NCI-H2107 (cell line): ENCODE results near the gene REV3L.
A peak's percentile ranks its signal among the peaks of the same experiment; 100 is the strongest.
"Not testable (repeated sequence)": the region's sequence is repeated elsewhere in the genome, so short reads cannot be mapped to it uniquely, and the experiment has no call there.

Experiments
- DNase-seq: peaks from one replicate; lab custom pipeline; 2025; lab: John Stamatoyannopoulos, UW

REV3L gene

DNA sequence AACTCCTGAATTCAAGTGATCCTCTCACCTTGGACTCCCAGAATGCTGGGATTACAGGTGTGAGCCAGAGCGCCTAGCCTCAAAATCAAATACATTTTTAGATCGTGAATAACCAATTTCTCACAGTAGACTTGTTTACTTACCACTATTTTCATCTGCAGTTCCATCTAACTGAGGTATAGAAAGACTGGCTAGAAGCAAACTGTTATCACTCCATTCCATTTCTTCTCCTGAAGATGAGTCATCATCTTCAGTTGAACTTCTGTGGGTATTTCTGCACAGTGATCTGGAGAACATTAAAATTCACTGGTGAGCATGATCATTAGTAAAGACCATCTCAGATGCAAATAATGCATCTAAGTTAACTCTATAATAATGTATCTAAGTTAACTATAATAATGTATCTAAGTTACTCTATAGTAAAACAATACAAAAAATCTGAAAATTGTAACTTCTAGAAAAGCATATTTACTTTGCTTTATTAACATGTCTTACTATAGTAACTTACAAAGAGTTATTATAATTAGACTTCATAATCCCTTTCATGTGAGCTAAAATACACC is 105.4 kb downstream of the REV3L start:
- no peak for DNase-seq

DNA sequence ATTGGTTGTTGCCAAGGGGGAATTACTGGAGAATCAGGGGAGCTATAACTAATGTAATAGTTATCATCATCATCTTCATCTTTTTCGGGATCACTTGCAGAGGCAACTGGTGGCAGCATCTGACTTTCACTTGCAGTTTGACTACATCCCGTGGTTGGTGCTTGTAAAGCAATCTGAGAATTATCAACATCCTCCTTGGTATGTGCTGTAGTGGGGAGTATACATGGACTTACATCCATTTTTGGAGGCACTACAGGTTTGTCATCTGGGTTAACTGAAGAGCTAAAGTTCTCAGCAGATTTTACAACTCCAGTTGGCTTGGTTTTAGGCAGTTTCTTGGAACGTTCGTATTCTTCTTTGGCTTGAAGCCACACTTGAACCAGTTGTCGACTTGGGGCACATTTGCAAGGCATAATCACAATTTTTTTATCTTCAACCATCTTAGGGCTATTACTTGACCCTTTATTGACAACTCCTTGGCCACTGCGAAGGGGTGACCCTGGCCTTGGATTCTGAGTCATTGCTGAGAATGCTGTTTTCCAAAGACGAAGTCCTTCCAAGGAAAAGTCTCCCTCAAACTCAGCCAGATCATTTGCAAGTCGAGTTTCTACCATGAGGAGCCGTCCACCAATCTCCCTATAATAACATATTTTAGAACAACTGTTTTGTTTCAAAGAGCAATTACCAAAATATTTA is 115.5 kb downstream of the REV3L start:
- DNase-seq, result no peak

- DNase-seq, result peak; percentile 1
Observed at GRCh38 chr6:111361648-111362047, 121.4 kb downstream of the REV3L start.

- DNase-seq, result no peak
Observed at GRCh38 chr6:111358454-111358853, 124.6 kb downstream of the REV3L start.

- no peak for DNase-seq
Observed at GRCh38 chr6:111357705-111358104, 125.3 kb downstream of the REV3L start.

GRCh38 chr6:111356551-111356950 is 126.5 kb downstream of the REV3L start:
- DNase-seq, result no peak

GRCh38 chr6:111354758-111355555 is 128.1 kb downstream of the REV3L start:
- no peak for DNase-seq

DNA sequence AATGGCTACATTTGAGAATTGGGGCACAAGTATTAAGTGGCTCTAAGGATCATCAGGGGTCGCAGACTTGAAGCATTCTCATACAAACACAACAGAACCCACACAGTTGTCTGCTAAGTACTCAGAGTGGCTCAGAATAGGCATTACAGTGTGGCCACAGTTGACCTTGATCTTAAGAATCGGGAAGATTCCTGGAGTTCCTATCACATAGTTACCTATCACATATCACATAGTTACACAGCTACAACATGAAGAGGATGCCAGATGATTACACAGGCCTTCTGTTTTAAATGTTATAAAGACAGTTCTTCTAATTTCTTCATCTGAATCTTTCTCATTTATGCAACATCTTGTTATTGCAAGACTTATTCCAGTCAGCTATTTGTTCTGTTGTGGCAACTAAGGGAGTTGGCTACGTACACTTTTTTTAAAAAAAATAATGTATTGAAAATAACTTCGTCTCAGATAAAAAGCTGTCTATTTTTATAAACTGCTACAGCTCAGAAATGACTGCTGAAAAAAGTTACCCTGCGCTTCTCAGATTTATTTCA is 129.0 kb downstream of the REV3L start:
- no peak for DNase-seq

DNA sequence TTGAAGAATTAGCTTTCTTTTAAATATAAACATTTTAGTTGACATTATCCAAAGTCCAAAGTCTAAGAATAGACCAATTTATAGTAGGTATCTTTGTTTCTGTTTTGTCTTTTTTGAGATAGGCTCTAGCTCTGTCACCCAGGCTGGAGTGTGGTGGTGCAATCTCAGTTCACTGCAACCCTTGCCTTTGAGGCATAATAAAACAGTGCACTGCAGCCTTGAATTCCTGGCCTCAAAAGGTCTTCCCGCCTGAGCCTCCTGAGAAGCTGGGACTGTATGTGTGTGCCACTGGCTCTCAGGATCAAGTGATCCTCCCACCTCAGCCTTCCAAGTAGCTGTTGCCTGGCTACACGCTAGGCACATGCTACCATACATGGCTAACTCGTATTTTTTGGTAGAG is 135.4 kb downstream of the REV3L start:
- no peak for DNase-seq

DNA sequence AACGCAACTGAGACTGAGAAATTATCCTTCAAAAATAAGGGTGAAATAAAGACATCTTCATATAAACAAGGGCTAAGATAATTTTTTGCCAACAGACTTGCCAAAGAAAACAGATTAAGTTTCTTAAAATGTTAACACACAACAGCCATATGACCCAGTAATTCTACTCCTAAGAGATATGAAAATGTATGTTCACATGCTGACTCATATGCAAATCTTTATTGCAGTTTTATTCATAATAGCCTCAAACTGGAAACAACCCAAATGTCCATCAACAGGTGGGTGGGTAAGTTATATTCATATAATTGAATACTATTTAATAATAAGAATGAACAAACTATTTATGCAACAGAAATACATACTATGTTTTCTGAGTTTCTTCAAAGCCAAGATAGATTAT is 140.1 kb downstream of the REV3L start:
- no peak for DNase-seq

GRCh38 chr6:111339294-111339693 is 143.7 kb downstream of the REV3L start:
- no peak for DNase-seq

GRCh38 chr6:111338843-111339242 is 144.2 kb downstream of the REV3L start:
- DNase-seq, result no peak

DNA sequence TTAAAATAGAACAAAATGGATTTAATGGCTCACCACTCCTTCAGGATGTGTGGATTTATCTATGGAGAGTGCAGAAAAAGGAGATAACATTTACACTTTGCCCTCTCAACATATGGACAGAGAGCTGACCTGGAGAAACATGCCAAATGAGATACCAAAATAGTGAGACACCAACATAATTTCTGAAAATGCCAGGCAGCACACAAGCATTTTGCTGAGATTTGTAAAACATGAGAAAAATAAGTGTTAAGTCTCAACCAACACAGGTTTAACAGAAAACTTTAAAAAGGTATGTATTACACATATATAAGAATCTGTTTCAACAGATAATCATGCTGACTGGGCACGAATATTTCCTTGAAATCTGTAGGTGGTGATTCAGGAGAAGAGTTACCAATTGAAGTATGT is 145.2 kb downstream of the REV3L start:
- no peak for DNase-seq

DNA sequence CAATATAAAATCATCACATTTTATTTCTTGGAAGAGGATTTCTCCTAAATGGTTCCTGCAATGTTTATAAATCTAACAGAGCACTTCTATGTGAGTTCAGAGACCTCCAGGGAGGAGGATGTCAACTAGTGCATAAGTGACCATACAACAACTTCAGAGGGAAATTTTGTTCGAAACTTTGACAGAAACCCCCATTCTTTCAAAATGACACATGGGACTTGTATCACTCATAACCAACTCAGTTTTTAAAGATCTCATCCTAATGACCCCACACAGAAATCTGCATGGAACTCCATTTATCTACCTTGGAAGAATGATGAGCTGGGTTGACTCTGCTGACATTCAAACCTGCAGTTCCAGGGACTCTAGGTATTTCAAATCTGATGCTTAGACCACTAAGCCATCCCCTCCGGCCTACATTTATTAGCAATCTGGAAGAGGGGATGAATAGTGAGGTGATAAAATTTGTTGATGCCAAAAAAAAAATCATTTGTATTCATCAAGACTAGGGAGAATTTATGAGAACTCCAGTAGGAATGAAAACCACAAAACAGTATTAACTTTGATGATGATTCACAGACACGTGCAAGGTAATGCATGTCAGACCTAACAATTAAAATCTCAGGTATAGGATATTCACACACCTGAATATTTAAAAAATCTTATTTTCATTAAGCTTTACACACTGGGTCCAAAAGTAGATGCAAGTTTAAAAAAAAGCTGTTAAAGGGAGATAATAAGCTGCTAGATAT is 153.0 kb downstream of the REV3L start:
- DNase-seq, result no peak

DNA sequence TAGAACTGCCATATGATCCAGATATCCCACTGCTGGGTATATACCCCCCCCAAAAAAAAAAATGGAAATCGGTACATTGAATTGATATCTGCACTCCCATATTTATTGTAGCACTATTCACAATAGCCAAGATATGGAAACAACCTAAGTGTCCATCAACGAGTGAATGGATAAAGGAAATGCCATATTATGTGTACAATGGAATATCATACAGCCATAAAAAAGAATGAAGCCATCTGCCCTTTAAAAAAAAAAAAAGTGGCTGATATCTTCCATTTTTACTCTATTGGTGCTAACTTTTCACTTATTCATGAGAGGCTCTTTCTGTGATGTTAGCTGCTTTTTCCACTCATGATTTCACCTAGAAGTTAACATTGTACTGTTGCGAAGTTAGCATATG is 156.5 kb downstream of the REV3L start:
- no peak for DNase-seq

DNA sequence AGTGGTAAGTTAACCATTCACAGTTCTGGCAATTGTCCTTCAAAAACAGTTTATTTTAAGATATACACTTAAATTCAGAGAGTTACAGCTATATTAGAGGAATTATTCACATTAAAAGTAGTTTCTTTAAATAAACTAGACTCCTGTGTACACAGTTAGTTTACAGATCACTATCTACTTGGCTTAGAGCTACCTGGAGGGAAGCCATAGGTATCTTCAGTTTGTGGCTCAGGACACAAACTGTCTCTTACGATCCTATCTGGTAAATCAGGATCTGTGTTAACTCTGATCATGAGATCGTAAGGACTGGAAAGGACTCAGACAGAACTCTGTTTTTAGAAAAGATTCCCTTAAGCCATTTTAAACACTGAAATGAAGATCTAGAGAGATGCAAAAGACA is 160.9 kb downstream of the REV3L start:
- no peak for DNase-seq

DNA sequence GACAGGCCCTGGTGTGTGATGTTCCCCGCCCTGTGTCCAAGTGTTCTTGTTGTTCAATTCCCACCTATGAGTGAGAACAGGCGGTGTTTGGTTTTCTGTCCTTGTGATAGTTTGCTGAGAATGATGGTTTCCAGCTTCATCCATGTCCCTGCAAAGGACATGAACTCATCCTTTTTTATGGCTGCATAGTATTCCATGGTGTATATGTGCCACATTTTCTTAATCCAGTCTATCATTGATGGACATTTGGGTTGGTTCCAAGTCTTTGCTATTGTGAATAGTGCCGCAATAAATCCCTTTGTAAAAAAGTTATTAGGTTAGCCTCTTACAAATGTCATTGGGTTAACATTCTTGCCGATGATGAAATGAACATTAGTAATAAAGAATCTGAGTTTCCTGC is 175.1 kb downstream of the REV3L start:
- DNase-seq, result not testable (repeated sequence)

DNA sequence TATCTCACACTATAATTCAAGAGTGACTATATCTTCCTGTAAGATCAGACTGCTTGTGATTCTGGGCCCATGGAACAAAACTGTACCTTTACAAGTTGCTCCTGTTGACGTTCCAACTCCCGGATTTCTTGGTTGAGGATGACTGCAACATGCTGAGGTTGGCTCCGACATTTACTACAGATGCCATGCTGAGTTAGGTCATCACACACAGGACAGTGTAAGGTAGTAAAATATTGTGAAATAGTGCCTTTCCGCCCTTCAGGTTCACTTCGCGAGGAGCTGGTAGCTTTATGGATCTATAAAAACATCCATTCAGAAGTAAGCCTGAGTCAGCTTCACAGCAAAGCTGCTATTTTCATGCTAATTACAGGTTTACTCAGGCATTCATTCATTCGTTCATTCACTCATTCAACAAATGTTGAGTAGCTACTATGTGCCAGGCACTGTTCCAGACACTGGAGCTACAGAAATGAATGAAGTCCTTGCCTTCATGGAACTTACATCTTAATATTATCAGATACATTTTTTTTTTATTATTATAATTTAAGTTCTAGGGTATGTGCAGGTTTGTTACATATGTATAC is 175.7 kb downstream of the REV3L start:
- no peak for DNase-seq

GRCh38 chr6:111306104-111306888 is 176.7 kb downstream of the REV3L start:
- DNase-seq, result no peak

DNA sequence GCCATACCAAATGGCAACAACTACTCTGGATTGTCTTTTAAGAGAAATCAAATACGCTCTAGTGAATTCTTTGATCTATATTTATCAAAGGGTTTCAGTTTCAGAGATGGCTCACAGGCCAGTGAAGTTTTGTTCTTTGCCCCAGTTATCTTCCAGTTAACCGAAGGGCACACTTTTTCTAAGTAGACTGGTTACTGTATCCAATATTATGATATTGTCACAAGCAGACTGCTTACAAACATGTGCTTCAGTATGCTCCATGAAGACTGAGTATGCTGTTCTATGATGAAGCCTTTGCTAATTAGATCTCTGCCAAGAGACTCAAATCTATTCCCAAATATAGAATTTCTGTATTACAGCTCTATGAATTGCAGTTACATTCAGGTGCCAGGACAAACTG is 181.1 kb downstream of the REV3L start:
- no peak for DNase-seq
